Stomach (tissue), 9 donors: ENCODE measurements around the gene GPER1. TPM values are rescaled to one million over a fixed set of nuclear protein-coding genes. Genes with fewer than 3 reads are reported as not detected.

ENCODE experiments used
- DNase-seq, 2 donors: peaks; one replicate each; pipeline versions ENCODE4 v3.0.0 to v3.0.0-alpha.2; 2013 to 2019
- H3K27ac ChIP-seq, 5 donors: fragments of 200-600 bp in 4 of 5; sonication (generic) in 4 of 5; one replicate each; pipeline ENCODE4 v1.5.1; 2013 to 2019; ENCODE audit warnings: mild to moderate bottlenecking in 1 of 5, moderate library complexity in 1 of 5
- H3K27me3 ChIP-seq, 3 donors: fragments of 200-600 bp; sonication (generic); one replicate each; pipeline ENCODE4 v1.5.1; 2017 to 2019; ENCODE audit warnings: mixed run types in 1 of 3
- H3K36me3 ChIP-seq, 4 donors: fragments of 200-600 bp; sonication (generic); 1 replicate in 3 of 4; 2 replicates in 1 of 4; pipeline ENCODE4 v1.5.1; 2016 to 2019
- H3K4me1 ChIP-seq, 4 donors: fragments of 200-600 bp; sonication (generic); one replicate each; pipeline ENCODE4 v1.5.1; 2016 to 2019
- H3K4me3 ChIP-seq, 4 donors: fragments of 200-600 bp; sonication (generic) in 3 of 4; one replicate each; pipeline ENCODE4 v1.5.1; 2016 to 2019; ENCODE audit warnings: mild to moderate bottlenecking in 1 of 4
- H3K9me3 ChIP-seq, 4 donors: fragments of 200-600 bp; sonication (generic); one replicate each; pipeline ENCODE4 v1.5.1; 2016 to 2019
- EP300 ChIP-seq: sonication (generic); formaldehyde crosslinking; IDR thresholded peaks from one replicate; pipeline ENCODE4 v1.6.1; 2017; ENCODE audit warnings: antibody characterized with exemption
- POLR2A ChIP-seq, 4 donors: fragments of 450-650 bp; IDR thresholded peaks; one replicate each; pipeline ENCODE4 v1.6.1; 2016; ENCODE audit warnings: antibody characterized with exemption in 4 of 4, control low read depth in 2 of 4, mild to moderate bottlenecking in 1 of 4, moderate library complexity in 1 of 4
- POLR2AphosphoS5 ChIP-seq, 3 donors: sonication (generic); formaldehyde crosslinking; IDR thresholded peaks; one replicate each; pipeline ENCODE4 v1.6.1; 2016; ENCODE audit warnings: antibody characterized with exemption in 3 of 3
- WGBS, 5 donors: extraction: QIAGEN DNeasy Blood & Tissue Kit in 3 of 5; methylation state at CpG; one replicate each; pipeline versions ENCODE4 v1.1.5 to v1.1.7; 2013 to 2018; 5-methylcytosine and 5-hydroxymethylcytosine counted together
- intact Hi-C: fragments of 100-400 bp; cut with DNase I; formaldehyde crosslinking; loops from one replicate; pipeline ENCODE4 v1.15.1; 2023; ENCODE audit warnings: low total_unique reads
- polyA plus RNA-seq, 3 donors: library from polyadenylated mRNA; stranded (reverse); fragments of 200-250 nt; gene quantifications; one replicate each; pipeline ENCODE4 v1.2.3, GENCODE V29; 2013
- total RNA-seq, 5 donors: library from RNA; depleted of rRNA; stranded (reverse); fragments of >200 nt; gene quantifications; one replicate each; pipeline versions ENCODE4 v1.1.0 to v1.2.3, GENCODE V29; 2014 to 2016
- TF ChIP-seq, protein P1 (sequence below), 7 experiments: fragments of 450-650 bp in 4 of 7; fragments of 200-600 bp in 3 of 7; sonication (generic) in 3 of 7; IDR thresholded peaks; one replicate each; pipeline ENCODE4 v1.5.1; 2016 to 2019; ENCODE audit warnings: antibody characterized with exemption in 7 of 7, control low read depth in 2 of 7, mild to moderate bottlenecking in 1 of 7
- donor health status: healthy with polysubstance abuse.
- donor health status: Bipolar disorder and iron deficiency.
- donor health status: healthy.

Gene GPER1
- total and polyA plus RNA-seq, 8 donors = 0.58 to 31.2 (median 18.3) TPM; not detected in 1

DNA sequence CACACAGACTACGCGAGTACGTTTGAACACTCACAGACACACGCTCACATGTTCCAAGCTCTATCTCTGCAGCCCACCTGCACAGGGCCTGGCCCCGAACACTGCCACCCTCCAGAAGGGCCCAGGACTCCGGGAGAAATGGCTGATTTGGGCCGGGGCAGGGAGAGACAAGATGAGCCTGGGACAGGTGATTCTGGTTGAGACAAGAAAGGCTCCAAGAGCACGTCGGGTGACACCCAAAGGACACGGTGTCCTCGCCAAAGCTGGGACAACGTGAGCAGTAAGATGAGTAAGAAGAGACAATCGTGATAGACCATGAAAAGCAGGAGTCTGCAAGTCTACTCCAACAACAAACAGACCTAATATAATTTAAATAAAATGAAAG, 9.2 kb downstream of the GPER1 start:
- no peak for DNase-seq
- H3K36me3 ChIP-seq = peaks cover 0 to 29% (median 18%) of the 10 kb centered on the region in 4 donors
- TF ChIP-seq POLR2AphosphoS5 (IDR thresholded peaks at IDR 0.05) (no peak), EP300 (no peak), POLR2A (IDR thresholded peaks at IDR 0.05) (no peak)
- TF ChIP-seq, protein P1, sequence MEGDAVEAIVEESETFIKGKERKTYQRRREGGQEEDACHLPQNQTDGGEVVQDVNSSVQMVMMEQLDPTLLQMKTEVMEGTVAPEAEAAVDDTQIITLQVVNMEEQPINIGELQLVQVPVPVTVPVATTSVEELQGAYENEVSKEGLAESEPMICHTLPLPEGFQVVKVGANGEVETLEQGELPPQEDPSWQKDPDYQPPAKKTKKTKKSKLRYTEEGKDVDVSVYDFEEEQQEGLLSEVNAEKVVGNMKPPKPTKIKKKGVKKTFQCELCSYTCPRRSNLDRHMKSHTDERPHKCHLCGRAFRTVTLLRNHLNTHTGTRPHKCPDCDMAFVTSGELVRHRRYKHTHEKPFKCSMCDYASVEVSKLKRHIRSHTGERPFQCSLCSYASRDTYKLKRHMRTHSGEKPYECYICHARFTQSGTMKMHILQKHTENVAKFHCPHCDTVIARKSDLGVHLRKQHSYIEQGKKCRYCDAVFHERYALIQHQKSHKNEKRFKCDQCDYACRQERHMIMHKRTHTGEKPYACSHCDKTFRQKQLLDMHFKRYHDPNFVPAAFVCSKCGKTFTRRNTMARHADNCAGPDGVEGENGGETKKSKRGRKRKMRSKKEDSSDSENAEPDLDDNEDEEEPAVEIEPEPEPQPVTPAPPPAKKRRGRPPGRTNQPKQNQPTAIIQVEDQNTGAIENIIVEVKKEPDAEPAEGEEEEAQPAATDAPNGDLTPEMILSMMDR (IDR thresholded peaks at IDR 0.05) = no peak
- 90 to 95% (median 92%) methylated on average over 13 of the region's 13 CpGs for WGBS, 5 donors
- H3K27ac ChIP-seq = peak overlapping the region in 2 of 5 donors; percentile 55 to 59
- H3K4me3 ChIP-seq = no peak overlapping the region
- H3K4me1 ChIP-seq = peaks cover 56 to 79% (median 72%) of the 10 kb centered on the region in 4 donors
- no peaks in the 10 kb centered on the region for H3K27me3 ChIP-seq
- no peaks in the 10 kb centered on the region for H3K9me3 ChIP-seq
- intact Hi-C loops = no loop called here

DNA sequence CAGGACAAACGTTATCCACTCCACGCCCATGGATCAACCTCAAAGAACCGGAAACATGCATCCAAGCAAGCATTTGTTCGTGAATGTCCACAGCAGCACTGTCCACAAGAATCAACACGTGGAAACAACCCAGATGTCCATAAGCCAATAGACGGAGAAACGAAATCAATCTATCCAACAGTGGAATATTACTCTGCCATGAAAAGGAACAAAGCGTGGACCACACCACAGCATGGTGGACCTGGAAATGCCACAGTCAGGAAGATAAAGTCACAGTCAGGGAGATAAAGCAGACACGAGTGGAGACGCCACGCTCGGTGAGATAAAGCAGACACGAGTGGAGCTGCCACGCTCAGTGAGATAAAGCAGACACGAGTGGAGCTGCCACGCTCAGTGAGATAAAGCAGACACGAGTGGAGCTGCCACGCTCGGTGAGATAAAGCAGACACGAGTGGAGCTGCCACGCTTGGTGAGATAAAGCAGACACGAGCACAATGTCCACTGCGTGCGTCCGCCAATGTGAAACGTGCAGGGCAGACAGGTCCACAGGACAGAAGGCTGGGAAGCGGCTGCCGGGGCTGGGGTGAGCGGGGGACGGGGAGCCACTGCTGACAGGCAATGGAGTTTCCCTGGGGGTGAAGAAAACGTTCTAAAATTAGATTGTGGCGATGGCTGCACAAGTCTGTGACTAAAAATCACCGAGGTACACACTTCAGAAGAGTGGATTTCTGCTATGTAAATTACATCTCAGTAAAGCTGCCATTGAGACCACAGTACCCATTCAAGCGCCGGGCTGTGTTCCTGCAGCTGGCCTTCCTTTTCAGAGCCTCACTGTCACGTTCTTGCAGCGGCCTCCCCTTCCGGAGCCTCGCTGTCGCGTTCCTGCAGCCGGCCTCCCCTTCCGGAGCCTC, 10.6 kb downstream of the GPER1 start:
- TF ChIP-seq EP300 (no peak), POLR2AphosphoS5 (IDR thresholded peaks at IDR 0.05) (no peak), POLR2A (IDR thresholded peaks at IDR 0.05) (no peak)
- TF ChIP-seq, protein P1 (IDR thresholded peaks at IDR 0.05) = no peak
- Histone ChIP-seq H3K36me3 (peaks cover 0 to 15% (median 4%) of the 10 kb centered on the region in 4 donors), H3K4me3 (no peak overlapping the region), H3K4me1 (peaks cover 53 to 76% (median 68%) of the 10 kb centered on the region in 4 donors), H3K27ac (no peak overlapping the region), H3K27me3 (no peaks in the 10 kb centered on the region), H3K9me3 (no peaks in the 10 kb centered on the region)
- DNase-seq = no peak
- WGBS, 5 donors = 87 to 92% (median 92%) methylated on average over 41 to 43 of the region's 43 CpGs
- intact Hi-C loops = no loop called here

DNA sequence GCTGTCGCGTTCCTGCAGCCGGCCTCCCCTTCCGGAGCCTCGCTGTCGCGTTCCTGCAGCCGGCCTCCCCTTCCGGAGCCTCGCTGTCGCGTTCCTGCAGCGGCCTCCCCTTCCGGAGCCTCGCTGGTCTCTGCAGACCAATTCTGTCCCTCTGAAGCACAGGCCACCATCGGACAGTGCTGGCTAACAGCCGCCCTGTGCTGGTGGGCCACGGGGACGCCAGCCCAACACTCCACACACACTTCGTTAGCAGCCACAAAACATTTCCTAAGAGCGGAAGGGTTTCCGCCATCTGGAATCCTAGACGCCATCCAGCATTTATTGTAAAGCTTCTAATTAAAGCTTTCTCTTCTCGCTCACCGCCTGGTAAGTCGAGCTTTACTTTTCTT, 11.2 kb downstream of the GPER1 start:
- TF ChIP-seq POLR2A (IDR thresholded peaks at IDR 0.05) = no peak
- TF ChIP-seq, protein P1 (IDR thresholded peaks at IDR 0.05) = no peak
- no peak for TF ChIP-seq POLR2AphosphoS5 (IDR thresholded peaks at IDR 0.05)
- no peak for TF ChIP-seq EP300
- H3K4me1 ChIP-seq = peaks cover 58 to 76% (median 70%) of the 10 kb centered on the region in 4 donors
- 91 to 96% (median 94%) methylated on average over 18 to 26 of the region's 26 CpGs for WGBS, 5 donors

DNA sequence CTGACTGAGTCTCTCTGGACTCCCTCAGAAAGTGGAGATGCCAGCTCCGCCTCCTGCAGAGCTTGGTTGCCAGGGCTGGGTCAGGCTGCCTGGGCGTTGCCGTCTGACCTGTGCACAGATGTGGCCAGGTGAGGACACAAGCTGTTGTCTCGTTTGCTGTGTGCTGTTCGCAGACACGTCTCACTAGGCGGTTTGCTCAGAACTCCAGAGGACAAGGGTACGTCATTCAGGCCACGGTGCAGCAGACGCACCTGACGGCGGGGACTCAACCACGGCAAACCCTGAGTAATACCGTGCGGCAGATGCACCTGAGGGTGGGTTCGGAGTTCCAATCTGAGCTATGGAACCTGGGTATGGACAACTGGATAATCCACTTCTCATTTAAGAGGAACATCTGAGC, 11.7 kb downstream of the GPER1 start:
- WGBS, 5 donors = 71 to 87% (median 78%) methylated on average over 16 of the region's 16 CpGs

More for the DNA sequence above, 11.2 kb downstream of the GPER1 start:
- DNase-seq = no peak
- Histone ChIP-seq H3K9me3 (no peaks in the 10 kb centered on the region), H3K27me3 (no peaks in the 10 kb centered on the region), H3K4me3 (no peak overlapping the region), H3K27ac (no peak overlapping the region), H3K36me3 (peaks cover 0 to 9% (median under 1%) of the 10 kb centered on the region in 4 donors)
- intact Hi-C loops = no loop called here

More for the DNA sequence above, 11.7 kb downstream of the GPER1 start:
- TF ChIP-seq EP300 = no peak
- TF ChIP-seq, protein P1 (IDR thresholded peaks at IDR 0.05) = no peak
- TF ChIP-seq POLR2A (IDR thresholded peaks at IDR 0.05) = no peak
- no peak for TF ChIP-seq POLR2AphosphoS5 (IDR thresholded peaks at IDR 0.05)
- intact Hi-C loops = no loop called here
- Histone ChIP-seq H3K9me3 (no peaks in the 10 kb centered on the region), H3K27ac (peak overlapping the region in 3 of 5 donors; percentile 7 to 79 (median 29)), H3K27me3 (no peaks in the 10 kb centered on the region), H3K4me3 (no peak overlapping the region), H3K36me3 (peaks cover 0 to 8% (median 0%) of the 10 kb centered on the region in 4 donors), H3K4me1 (peaks cover 58 to 76% (median 67%) of the 10 kb centered on the region in 4 donors)
- no peak for DNase-seq
